NCI-H1694 (cell line): ENCODE results near the gene KRTAP10-8.
"Not testable (repeated sequence)": the region's sequence is repeated elsewhere in the genome, so short reads cannot be mapped to it uniquely, and the experiment has no call there.

Source experiments
- DNase-seq: peaks from one replicate; lab custom pipeline; 2025; lab: John Stamatoyannopoulos, UW

Gene KRTAP10-8

DNA sequence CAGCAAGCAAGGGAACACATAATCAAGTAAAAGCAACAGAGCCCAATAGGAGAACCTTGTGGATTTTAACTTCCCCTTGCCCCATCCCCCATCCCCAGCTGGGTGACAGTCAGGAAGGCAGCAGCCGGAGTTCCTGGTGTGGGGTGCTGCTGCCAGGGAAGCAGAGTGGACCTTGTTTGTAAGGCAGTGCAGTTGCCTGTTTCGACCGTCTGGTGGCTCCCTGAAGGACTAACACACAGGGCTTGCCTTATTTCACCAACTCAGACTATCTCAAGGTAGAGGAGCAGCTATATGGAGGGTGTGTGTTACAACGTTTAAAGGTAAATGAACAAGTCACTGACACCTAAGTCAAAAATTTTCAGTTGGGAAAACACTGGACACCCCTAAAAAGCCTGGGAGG lies 6.6 kb downstream of the KRTAP10-8 start:
- no peak for DNase-seq

DNA sequence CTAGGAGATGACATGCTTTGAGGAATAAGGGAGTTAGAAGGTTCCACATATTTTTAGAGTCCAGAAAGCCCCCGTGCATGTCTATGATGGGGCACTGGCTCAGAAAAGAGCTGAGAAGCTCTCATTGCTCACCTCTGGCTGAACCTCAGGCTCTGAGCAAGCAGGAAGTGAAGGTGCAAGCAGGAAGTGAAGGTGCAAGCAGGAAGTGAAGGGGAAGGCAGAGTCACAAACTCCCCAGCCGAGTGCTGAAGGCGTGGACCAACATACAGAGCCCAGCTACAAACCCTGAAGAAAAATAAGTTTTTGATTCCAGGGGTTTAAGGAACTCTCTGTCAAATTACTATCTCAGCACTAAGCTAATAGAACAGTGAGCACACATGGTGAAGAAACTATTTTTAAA lies 7.0 kb downstream of the KRTAP10-8 start:
- no peak for DNase-seq

DNA sequence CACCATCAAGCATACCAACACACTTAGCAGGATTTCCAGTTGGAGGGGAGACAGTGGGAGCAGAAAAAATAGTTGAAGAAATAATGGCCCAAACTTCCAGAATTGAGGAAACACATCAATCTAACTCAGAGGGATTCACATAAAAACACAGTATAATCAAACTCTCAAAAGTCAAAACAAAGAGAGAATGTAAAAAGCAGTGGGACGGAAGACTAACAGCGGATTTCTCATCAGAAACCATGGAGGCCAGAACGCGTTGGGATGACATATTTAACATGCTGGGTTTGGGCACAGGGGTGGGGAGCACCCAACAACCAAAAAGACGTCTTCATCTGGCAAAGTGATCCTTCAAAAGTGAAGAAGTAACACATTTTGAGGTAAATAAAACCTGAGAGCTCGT lies 8.0 kb downstream of the KRTAP10-8 start:
- no peak for DNase-seq

DNA sequence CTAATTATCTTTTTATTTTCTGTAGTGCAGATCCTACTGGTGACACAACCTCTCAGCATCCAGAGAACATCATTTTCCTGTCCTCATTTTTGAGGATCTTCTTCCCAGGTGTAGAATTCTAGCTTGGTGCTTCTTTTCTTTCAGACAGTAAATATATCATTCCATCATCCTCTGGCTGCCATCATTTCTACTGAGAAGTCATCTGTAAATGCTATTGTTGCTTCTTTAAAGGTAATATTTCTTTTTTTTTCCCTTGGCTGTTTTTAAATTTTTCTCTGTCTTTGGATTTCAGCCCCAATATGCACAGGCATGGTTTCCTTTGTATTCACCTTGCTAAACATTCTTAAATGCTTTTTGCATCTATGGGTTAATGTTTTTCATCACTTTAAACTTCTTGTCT lies 11.7 kb downstream of the KRTAP10-8 start:
- DNase-seq, result no peak

DNA sequence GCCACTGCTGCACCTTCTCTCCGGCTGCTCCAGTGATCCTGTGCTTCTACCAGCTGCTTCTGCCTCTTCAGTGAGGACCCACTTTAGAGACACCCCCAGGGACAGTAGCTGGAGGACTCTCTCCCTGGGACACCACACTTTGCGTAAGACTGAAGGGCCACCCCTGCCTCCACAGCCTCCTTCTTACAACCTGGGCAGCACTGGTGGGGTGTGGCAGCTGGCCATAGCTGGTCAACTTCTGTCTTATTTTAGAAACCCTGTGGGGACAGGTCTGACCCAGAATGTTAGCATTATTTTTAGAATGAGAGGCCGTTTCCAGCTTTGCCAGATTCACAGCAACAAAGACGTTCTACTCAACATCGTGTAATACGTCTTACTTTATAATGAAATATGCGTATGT lies 13.9 kb downstream of the KRTAP10-8 start:
- no peak for DNase-seq

DNA sequence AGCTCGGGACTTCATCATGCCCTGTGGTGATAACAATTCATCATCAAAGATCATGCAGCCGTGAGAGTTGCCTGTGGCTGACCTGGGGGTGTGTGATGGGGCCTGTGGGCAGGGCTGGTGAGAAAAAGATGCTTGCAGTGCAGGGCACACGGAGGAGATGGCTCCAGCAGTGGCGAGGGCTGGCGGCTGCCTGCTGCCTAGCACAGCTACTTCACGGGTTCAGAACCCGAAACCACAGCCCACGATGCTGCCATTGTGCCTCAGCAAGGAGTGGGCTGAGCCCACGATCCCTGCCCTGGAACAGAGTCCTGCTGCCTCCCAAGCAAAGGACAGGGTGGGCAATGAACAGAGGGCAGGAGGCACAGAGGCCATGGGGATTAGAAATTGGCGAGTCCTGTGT lies 14.4 kb downstream of the KRTAP10-8 start:
- DNase-seq, result no peak

DNA sequence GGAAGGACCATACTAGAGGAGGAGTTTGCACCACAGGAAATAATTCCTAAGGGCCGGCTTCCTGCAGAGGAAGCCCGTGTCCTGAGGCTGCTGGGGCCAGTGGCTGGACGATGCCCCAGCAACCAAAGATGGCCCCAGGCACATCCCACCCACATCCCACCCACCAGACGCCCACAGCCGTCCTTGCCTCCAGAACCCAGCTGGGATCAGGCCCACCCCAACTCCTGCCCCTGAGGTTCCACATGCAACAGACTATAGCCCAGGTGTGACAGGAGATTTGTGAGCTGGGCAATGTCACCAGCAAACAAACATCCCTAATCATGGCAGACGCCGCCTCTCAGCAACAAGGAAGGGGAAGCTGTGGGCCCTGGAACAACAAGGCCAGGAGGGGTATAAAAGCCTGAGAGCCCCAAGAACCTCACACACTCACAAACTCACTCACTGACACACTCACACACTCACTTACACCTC lies 14.8 kb downstream of the KRTAP10-8 start, which contains the start of gene KRTAP10-9:
TSS of gene KRTAP10-9 (plus strand) at position 421 of the 471 bp plus-strand sequence. CDS start 79 bp downstream, outside the sequence.
- DNase-seq, result no peak

DNA sequence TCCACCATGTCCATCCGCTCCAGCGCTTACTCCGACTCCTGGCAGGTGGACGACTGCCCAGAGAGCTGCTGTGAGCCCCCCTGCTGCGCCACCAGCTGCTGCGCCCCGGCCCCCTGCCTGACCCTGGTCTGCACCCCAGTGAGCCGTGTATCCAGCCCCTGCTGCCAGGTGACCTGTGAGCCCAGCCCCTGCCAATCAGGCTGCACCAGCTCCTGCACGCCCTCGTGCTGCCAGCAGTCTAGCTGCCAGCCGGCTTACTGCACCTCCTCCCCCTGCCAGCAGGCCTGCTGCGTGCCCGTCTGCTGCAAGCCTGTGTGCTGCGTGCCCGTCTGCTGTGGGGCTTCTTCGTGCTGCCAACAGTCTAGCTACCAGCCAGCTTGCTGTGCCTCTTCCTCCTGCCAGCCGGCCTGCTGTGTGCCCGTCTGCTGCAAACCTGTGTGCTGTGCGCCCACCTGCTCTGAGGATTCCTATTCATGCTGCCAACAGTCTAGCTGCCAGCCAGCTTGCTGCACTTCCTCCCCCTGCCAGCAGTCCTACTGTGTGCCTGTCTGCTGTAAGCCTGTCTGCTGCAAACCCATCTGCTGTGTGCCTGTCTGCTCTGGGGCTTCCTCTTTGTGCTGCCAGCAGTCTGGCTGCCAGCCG lies 15.4 kb downstream of the KRTAP10-8 start:
- not testable (repeated sequence) for DNase-seq

DNA sequence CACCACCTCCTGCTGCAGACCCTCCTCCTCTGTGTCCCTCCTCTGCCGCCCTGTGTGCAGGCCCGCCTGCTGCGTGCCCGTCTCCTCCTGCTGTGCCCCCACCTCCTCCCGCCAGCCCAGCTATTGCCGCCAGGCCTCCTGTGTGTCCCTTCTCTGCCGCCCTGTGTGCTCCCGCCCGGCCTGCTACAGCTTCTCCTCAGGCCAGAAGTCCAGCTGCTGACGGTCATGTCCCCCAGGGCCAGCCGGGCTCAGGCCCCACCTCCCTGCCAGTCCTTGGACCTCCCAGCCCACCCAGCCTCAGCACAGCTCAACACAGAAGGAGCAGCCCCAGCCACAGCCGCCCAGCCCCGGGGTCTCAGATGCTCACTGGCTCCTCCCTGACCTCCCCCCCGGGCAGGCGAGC lies 16.0 kb downstream of the KRTAP10-8 start:
- not testable (repeated sequence) for DNase-seq

DNA sequence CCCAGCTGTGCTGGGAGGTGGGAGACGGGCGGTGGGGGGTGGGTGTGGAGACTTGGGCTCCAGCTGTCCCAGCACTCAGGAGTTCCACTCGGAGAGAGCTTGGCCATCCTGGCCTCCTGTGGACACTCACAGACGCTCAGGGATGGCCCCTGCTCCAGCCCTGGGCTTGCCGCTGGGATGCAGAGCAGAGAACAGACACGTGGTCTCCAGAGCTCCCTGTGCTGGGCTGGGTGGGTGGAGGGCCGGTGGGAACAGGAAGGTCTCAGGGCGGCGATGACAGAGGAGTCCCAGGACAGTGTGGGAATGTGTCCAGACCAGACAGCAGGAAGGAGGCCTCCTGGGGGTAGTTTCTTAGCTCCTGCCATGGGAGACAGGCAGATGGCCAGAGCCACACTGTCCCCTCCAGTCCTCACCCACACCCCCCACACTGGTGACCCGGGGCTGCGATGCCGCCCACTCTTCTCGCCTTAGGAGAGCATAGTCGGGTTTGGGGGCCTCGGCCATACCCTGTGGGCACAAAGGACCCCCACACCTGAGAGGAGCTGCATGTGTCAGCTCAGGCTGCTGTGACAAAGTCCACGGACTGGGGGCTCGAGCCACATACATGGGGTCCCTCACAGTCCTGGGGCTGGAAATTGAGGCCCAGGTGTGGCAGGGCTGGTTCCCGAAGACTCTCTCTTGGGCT lies 17.0 kb downstream of the KRTAP10-8 start:
- no peak for DNase-seq

DNA sequence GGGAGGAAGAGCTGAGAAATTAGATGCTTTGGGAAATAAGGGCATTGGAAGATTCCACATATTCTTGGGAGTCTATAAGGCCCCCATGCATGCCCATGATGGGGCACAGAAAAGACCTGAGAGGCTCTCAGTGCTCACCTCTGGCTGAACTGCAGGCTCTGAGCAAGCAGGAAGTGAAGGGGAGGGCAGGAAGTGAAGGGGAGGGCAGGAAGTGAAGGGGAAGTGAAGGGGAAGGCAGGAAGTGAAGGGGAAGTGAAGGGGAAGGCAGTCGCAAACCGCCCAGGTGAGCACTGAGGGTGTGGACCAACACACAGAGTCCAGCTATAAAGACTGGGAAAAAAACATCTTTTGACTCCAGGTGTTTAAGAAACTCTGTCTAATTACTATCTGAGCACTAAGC lies 18.6 kb downstream of the KRTAP10-8 start:
- no peak for DNase-seq

DNA sequence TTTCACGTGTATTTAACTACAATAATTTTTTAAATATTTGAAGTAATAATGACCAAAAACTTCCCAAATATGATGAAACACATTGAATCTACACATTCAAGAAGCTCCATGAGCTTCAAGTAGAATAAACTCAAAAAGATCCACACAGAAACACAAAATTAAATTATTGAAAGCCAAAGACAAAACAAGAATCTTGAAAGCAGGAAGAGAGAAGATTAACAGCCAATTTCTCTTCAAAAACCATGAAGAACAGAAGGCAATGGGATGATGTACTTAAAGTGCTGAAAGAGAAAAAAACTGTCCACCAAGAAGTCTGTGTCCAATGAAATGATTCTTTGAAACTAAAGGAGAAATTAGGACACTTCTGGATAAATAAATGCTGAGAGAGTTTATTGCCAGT lies 20.2 kb downstream of the KRTAP10-8 start:
- no peak for DNase-seq

DNA sequence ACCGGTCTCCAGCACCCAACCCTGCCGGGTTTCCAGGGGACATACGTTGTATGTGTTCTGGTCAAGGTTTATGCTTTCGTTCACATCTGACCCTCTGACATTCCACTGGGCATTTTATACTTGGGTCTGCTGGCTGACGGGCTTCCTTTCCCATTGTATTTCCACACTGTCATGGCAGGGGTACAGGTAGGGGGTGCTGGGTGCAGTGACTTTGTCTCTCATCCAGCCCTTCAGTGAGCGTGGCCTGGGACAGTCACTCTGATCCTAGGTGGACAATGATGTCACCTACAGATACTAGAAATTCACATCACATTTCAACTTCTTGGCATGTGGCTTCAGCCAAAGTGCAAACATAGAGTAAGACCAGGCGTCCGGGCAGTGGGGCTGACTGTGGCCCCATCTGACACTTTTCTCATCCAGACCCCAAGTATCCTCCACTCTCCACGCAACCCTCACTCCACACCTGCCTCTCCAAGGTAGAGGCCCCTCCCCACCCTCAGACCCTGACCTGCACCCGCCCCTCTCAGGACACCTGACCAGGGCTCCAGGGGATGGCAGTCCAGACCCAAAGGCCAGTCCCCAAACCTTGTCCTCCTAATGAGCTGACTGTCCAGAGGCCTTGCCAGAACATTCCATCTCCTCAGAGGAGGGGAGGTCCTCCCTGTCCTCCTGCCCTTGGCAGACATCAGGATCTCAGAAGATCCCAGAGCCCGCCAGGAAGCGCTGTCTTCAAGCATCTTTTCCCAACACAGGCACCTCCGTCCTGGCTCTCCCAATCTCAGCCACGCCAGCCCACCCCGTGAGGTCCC lies 24.5 kb downstream of the KRTAP10-8 start:
- DNase-seq, result no peak

DNA sequence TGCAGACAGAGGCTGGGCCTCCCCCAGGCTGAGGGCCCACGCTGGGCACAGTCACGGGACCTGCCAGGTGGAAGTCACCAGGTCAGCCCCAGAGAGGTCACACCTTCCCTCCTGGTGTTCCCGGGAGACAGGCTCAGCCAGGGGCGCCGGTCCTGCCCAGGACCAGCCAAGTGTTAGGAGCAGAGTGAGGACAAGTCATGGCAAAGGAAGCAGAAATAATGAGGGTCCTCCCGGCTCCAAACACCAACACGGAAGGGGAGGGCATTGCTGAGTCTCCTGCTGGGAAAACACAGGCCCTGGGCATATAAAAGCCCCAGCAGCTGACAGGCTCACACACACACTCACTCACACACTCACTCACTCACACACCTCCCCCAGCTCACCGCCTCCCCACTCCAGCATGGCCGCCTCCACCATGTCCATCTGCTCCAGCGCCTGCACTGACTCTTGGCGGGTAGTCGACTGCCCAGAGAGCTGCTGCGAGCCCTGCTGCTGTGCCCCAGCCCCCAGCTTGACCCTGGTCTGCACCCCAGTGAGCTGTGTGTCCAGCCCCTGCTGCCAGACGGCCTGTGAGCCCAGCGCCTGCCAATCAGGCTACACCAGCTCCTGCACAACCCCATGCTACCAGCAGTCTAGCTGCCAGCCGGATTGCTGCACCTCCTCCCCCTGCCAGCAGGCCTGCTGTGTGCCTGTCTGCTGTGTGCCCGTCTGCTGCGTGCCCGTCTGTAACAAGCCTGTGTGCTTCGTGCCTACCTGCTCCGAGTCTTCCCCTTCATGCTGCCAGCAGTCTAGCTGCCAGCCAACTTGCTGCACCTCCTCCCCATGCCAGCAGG lies 25.4 kb downstream of the KRTAP10-8 start, which contains the start of gene KRTAP10-10:
TSS of gene KRTAP10-10 (plus strand) at position 339 of the 833 bp plus-strand sequence. CDS start at position 401, 62 bp downstream.
- no peak for DNase-seq

DNA sequence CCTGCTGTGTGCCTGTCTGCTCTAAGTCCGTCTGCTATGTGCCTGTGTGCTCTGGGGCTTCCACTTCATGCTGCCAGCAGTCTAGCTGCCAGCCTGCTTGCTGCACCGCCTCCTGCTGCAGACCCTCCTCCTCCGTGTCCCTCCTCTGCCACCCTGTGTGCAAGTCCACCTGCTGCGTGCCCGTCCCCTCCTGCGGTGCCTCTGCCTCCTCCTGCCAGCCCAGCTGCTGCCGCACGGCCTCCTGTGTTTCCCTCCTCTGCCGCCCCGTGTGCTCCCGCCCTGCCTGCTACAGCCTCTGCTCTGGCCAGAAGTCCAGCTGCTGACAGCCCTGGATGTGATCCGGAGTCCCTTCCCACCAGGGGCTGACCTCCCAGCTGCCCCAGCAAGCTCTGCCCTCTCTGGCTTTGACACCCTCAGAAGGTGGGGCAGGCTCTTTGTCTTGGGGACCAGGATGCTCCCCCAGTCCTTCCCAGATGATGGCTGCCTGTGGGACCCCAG lies 26.0 kb downstream of the KRTAP10-8 start:
- not testable (repeated sequence) for DNase-seq

DNA sequence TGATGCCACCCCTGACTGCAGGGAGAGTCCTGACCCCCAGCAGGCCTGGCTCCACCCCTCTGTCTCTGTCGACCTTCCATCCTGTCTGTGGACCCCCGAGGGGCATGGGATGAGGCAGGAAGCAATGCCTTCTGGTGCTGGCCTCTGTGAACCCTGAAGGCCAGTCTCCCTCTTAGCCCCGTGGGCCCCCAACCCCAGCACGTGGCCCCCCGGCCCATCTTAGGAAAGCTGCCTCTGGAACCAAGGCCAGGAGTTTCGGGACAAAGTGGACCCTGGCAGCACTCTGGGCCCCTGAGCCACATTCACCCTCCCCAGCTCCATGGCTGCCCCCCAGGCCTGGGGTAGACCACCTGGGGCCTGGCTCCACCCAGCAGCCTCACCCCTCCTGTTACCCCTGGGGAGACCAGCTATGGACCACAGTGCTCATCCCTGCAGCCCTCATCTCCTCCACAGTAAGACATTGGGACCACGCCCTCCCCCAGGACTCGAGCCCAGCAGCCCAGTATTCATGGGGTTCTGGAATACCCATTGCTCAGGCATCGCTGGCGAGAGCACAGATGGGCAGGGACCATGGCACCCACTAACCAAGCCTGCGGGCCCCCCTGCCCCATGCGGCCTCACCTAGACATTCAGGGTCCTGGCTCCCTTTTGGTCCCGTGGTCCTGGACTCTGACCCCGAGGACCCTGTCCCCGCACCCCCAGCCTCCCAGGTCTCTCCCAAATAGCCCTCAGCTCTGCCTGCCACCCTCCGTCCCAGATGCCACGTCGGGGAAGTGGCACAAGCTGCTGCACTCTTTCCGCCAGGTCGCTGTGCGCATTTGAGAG lies 26.8 kb downstream of the KRTAP10-8 start:
- not testable (repeated sequence) for DNase-seq

DNA sequence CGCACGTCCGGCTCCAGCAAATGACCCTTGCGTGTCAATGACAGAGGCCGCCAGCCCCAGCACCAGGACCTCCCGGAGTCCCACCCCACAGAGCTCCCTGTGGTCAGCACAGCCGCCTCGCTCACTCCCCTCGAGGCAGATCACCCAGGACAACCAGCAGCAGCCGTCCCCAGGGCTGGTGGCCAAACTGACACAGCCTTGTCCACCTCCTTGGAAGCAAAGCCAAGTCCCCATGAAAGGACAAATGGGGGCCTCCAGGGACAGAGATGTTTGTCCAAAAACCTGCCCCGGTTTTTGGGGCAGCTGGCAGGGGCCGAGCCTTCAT lies 27.4 kb downstream of the KRTAP10-8 start:
- DNase-seq, result no peak

DNA sequence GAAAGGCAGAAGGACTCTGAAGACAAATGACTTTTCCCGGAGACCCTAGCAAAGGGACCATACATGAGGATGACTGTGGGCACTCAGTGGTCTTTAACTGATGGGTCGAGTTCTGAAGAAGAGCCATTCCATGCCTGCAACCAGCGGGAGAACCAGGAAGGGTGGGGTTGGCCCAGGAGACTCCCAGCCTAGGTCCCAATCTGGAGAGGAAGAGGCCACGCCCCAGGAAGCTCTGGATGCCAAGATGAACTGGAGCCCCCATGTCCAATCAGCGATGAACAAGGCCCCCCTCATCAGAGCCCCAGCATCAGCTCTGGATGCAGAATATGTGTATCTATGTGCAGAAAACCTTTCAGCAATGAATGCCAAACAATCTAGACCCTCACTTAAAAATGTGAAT lies 28.9 kb downstream of the KRTAP10-8 start:
- no peak for DNase-seq

DNA sequence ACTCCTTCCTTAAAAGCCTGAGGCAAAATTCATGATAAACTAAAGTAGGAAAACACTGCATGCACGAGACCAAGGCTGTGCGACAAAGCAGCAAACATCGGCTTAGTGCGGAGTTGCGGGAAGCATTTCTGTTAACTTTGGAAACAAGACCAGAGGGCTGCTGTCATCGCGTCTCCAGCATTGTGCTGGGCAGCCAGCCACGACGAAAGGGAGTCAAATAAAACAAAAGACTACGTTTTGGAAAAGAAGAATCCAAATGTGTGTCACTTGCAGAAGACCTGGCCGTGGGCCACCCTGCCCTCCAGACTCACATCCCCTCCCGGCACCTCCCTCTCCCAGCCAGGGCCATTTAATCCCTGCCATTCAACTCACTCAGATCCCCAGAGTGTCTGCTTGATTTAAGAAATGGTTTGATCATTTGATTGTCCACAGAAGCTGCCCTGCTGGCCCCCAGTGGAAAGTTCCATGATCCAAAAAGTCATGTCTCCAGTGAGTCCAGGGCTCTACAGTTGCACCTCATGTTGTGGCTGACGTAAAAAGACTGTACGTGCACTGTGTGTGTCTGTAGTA lies 31.9 kb downstream of the KRTAP10-8 start:
- no peak for DNase-seq

DNA sequence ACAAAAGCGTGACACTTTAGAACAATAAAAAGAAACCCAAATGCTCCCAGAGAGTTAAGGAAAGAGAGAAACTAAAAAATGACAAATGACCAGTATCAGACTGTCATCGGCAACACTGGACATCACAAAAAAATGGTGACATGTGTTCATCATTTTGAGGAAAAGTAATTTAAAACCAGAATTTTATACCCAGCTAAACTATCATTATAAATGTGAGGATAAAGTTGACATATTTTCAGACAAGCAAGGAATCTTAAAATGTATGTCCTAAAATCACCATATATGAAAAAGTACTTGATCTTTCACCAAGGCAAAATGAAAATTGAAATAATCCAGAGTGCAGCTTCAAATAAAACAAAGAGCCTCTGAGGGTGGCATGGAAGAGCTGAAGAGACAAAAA lies 33.0 kb downstream of the KRTAP10-8 start:
- DNase-seq, result no peak
